ENCODE results near the gene KISS1R. TPM values are rescaled to one million over a fixed set of nuclear protein-coding genes. Genes with fewer than 3 reads are reported as not detected.

The KISS1R gene
- total and polyA plus RNA-seq, 2 of the 4 experiments (the other 2 are of a cell fraction) = not detected

GRCh38 chr19:926323-926588 lies 9.1 kb downstream of the KISS1R start:
- no TSS peak for BruUV-seq (replicated peaks)
- Histone ChIP-seq H3K4me2 (ENCODE audit: low read depth, low read length) (peak overlapping the region; percentile 31; the same call in 1 of the 2 replicates), H2AK9ac (replicated peaks; ENCODE audit: low read depth, low read length, poor library complexity) (peak overlapping the region; percentile 99), H2AFZ (replicated peaks; ENCODE audit: low read length, poor library complexity) (peak overlapping the region; percentile 95), H2AK5ac (ENCODE audit: low read depth, low read length) (peak overlapping the region; percentile 59; the same call in 1 of the 2 replicates), H3K79me1 (ENCODE audit: low read depth in 1 of 2, low read length in 2 of 2) (peaks cover 0 to 37% of the 10 kb centered on the region in 2 experiments; a peak in 1 of 4 replicates), H3K23ac (ENCODE audit: low read depth, low read length) (peak overlapping the region; percentile 80; the same call in 1 of the 2 replicates), H3K9me1 (ENCODE audit: insufficient read depth, low read length) (no peaks in the 10 kb centered on the region), H2BK120ac (ENCODE audit: low read depth, low read length) (peak overlapping the region; percentile 46; the same call in 1 of the 2 replicates), H2BK15ac (ENCODE audit: low read depth, low read length) (no peak overlapping the region), H4K91ac (ENCODE audit: insufficient read depth, low read depth, low read length) (peak overlapping the region; percentile 55), H3K36me3 (ENCODE audit: control insufficient read depth, insufficient read depth, low read length) (peaks cover 21% of the 10 kb centered on the region), H2BK20ac (ENCODE audit: low read depth, low read length) (no peak overlapping the region), H3K4me1 (ENCODE audit: control insufficient read depth, insufficient read depth, low read length) (peaks cover 5% of the 10 kb centered on the region), H2BK5ac (ENCODE audit: low read depth, low read length, poor library complexity, severe bottlenecking) (peak overlapping the region; percentile 87), H3K4ac (ENCODE audit: low read depth, low read length) (peak overlapping the region; percentile 76), H3K18ac (ENCODE audit: low read depth, low read length) (peak overlapping the region; percentile 85; the same call in 1 of the 2 replicates), H3K9ac (ENCODE audit: low read depth, low read length) (peak overlapping the region; percentile 98), H4K5ac (ENCODE audit: low read depth, low read length) (peak overlapping the region; percentile 25; the same call in 1 of the 2 replicates), H3K27me3 (ENCODE audit: control insufficient read depth, insufficient read depth, low read length) (no peaks in the 10 kb centered on the region), H3K14ac (replicated peaks; ENCODE audit: low read depth, low read length) (peak overlapping the region; percentile 63), H3K27ac (ENCODE audit: insufficient read depth, low read length) (peak overlapping the region; percentile 97), H4K20me1 (ENCODE audit: insufficient read depth, low read length) (peaks cover 10% of the 10 kb centered on the region), H3K4me3 (ENCODE audit: insufficient read depth, low read depth, low read length) (peak overlapping the region; percentile 96), H3K9me3 (ENCODE audit: control insufficient read depth, insufficient read depth, low read length) (no peaks in the 10 kb centered on the region), H3K56ac (ENCODE audit: extremely low read depth, insufficient read depth, low read length) (peak overlapping the region; percentile 67), H4K8ac (ENCODE audit: low read depth in 2 of 2, low read length in 2 of 2) (peak overlapping the region in 1 of 2 experiments; percentile 60; a peak in 1 of 4 replicates)
- no CpG with 5 or more reads among the region's 21 CpGs for WGBS, 2 experiments (ENCODE audit: extremely low coverage in 2 of 2, insufficient read length in 1 of 2)
- TF ChIP-seq POLR2A (IDR thresholded peaks at IDR 0.05; ENCODE audit: low read depth, low read length) = no peak
- TF ChIP-seq, protein P1, sequence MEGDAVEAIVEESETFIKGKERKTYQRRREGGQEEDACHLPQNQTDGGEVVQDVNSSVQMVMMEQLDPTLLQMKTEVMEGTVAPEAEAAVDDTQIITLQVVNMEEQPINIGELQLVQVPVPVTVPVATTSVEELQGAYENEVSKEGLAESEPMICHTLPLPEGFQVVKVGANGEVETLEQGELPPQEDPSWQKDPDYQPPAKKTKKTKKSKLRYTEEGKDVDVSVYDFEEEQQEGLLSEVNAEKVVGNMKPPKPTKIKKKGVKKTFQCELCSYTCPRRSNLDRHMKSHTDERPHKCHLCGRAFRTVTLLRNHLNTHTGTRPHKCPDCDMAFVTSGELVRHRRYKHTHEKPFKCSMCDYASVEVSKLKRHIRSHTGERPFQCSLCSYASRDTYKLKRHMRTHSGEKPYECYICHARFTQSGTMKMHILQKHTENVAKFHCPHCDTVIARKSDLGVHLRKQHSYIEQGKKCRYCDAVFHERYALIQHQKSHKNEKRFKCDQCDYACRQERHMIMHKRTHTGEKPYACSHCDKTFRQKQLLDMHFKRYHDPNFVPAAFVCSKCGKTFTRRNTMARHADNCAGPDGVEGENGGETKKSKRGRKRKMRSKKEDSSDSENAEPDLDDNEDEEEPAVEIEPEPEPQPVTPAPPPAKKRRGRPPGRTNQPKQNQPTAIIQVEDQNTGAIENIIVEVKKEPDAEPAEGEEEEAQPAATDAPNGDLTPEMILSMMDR (conservative IDR thresholded peaks at IDR 0.05; ENCODE audit: low read depth, low read length) = no peak
- TF ChIP-seq RCOR1 (IDR thresholded peaks at IDR 0.05; ENCODE audit: insufficient replicate concordance, low read length) = no peak
- no peak for TF ChIP-seq SMC3 (IDR thresholded peaks at IDR 0.05; ENCODE audit: low read depth, low read length)
- in situ Hi-C loops (cut with MboI; ENCODE audit: low sequenced_read_pairs) (no loop called here), dilution Hi-C loops (cut with HindIII; ENCODE audit: low sequenced_read_pairs, unreplicated experiment) (no loop called here), intact Hi-C loops (cut with micrococcal nuclease) (loop anchor here (1.0 to 2.0 kb wide), 2 partner anchors 56 to 315 kb away; partner anchors contain the start of gene ATP5F1D)
- DNase-seq (no peak), ATAC-seq (ENCODE audit: low read depth) (no peak)
- POLR2A ChIA-PET (ENCODE audit: unreplicated experiment) = no interaction called here
- CTCF ChIA-PET = no interaction called here

Data from IMR-90 (cell line).